ENCODE measurements around the gene UNKL.
A peak's percentile ranks its signal among the peaks of the same experiment; 100 is the strongest.

The UNKL gene

DNA sequence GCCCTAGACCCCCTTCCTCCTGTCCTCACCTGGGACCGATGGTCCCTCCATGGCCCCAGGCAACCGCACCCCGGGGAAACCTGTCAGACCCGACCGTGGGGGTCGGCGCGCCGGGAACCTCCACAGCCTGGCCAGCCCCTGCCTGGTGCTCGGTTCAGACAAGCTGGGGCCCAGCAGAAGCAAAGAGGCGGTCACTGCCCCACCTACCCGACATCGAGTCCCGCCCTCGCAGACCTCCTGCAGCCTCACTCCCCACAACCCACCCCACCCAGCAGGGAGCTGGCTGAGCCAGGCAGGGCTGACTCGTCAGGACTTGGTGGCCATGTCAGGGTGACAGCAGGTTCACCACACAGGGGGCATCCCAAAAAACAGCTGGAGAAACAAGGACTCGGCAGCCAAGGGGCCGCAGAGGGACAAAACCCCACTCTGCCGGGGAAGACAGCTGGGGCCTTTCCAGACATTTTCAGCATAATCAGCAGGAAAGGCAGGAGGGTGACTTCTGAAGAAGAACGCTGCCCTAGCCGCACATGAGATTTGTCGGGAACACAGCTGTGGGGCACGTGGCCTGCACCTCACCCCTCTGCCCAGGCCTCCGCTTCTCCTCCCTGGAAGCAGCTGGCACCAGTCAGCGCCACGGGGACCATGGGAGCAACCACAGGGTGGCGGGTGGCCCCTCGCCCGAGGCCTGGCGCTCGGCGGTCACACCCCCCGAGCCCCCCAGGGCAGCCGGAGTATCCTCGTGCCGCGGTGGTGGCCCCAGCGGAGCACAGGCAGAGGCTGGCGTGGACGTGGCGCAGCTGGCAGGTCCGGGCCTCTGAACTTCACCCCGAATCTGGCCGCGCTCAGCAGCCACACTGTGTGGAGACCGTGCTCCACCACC lies 39.8 kb downstream of the UNKL start:
- no peak for DNase-seq

- no peak for DNase-seq
Measured at GRCh38 chr16:1372292-1372950, 42.1 kb downstream of the UNKL start.

- DNase-seq = no peak
Measured at GRCh38 chr16:1371054-1371978, 43.2 kb downstream of the UNKL start.

GRCh38 chr16:1367486-1368174 lies 46.9 kb downstream of the UNKL start:
- no peak for DNase-seq

GRCh38 chr16:1366712-1367299 lies 47.7 kb downstream of the UNKL start:
- DNase-seq = peak; percentile 10

- DNase-seq = no peak
Measured at GRCh38 chr16:1366060-1366711, 48.3 kb downstream of the UNKL start.

GRCh38 chr16:1364510-1364909 lies 50.0 kb downstream of the UNKL start:
- no peak for DNase-seq

- no peak for DNase-seq
Measured at GRCh38 chr16:1363501-1364041, 50.9 kb downstream of the UNKL start.

DNA sequence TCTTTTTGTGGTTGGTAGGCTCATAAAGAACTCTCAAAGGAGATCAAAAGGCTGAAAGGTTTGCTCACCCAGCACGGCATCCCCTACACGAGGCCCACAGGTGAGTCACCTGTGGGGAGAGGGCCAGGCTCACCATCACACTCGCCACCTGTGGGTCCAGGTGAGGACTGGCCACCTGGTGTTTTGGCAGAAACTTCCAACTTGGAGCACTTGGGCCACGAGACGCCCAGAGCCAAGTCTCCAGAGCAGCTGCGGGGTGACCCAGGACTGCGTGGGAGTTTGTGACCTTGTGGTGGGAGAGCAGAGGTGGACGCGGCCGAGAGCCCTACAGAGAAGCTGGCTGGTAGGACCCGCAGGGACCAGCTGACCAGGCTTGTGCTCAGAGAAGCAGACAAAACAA lies 51.7 kb downstream of the UNKL start:
- no peak for DNase-seq

GRCh38 chr16:1361685-1362360 lies 52.7 kb downstream of the UNKL start:
- no peak for DNase-seq

DNA sequence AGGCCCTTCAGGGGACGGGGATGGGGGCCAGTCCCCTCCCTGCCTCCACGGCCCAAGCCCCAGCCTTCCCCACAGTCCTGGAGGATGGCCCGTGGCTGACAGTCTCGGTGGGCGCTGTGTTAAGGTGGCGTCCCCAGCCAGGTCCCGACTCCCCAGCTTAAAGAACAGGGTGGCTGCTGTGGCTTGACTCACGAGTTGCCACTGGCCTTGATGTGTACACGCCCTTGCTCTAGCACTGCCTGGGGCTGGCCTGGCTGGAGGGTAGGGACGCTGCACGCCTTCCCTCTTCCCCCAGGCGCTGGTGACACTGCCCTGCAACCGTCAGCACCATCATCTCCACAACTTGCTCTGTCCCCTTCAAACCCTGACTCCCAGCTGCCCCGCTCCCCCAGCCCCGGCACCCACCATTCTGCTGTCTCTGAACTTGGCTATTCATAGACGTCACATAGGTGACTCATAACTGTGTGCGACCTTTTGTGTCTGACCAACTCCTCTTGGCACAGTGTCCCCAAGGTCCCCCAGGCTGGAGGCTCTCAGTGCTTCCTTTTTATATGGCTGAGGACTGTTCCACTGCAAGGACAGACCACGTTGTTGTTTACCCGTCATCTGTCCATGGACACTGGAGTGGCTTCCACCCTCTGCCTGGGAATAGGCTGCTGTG lies 56.5 kb downstream of the UNKL start:
- no peak for DNase-seq

DNA sequence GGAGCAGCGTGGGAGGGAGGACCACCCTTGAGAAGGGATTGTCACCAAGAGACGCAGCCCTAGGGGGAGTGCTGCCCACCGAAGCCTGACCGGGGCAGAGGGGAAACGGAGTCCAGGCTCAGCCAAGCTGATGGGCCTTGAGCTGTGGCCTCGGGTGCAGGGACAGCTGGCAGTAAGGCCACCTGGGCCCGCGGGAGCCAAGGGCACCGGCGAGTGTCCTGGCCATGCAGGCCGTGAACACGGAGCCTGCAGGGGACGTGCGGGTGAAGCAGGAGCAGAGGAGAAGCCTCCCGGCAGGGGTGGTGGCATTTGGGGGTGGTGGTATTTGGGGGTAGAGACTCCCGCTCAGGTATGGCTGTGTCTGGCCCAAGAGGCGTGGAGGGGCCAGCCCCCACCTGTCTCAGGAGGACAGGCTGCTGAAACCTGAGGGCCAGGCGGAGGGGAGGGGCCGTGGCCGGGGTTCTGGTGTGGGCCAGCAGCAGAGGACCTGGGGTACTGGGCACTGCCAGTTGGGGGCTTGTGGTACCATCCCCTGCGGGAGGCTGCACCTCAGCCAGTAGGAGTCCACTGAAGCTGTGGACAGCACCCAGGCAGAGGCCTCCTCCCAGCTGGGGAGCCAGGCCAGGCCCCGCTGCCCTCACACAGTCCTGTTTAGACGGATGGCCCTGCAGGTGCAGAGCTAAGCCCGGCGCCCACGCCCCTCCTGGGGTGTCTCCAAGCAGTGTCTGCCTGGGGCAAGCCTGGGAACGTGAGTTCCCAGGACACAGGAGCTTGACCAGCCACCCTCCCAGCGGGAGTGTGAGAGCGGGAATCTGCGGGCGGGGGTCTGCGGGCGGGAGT lies 58.2 kb downstream of the UNKL start:
- no peak for DNase-seq

DNA sequence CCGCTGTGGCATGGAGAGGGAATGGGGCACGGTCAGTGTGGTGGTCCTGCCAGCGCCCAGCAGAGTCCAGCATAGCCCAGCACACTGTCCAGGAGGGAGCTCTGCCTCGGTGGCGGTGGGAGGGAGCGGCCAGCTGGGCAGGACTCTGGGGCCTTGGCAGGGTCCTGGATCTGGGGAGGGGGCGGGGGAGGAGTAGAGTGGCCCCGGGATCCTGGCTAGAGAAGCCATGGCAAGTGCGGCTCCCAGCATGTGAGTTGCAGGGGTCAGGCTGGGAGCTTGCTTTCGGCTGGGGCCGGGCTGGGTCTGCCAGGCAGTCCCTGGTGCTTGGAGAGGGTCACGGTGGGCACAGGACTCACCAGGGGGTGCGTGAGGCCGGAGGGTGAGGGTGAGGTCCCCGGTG lies 58.9 kb downstream of the UNKL start:
- no peak for DNase-seq

DNA sequence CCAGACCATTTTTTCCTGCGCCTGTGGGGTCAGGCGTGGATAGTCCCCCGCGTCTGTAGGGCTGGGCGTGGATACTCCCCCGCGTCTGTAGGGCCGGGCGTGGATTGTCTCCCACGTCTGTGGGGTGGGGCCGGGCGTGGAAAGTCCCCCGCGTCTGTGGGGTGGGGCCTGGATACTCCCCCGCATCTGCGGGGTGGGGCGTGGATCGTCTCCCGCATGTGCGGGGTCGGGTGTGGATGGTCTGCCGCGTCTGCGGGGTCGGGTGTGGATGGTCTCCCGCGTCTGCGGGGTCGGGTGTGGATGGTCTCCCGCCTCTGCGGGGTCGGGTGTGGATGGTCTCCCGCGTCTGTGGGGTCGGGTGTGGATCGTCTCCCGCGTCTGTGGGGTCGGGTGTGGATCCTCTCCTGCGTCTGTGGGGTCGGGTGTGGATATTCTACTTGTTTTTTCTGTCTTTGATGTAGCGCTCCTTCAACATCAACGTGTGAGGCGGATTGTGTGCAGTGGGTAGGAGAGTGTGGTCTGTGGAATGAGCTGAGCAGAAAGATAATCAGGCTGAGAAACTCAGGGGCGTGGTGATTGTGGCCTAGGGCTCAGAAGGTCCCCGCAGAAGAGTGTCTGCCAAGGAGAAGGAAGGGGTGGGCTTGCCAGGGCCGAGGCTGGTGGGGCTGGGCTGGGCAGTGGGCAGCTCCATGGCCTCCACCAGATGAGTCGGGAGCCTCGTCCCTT lies 59.5 kb downstream of the UNKL start:
- no peak for DNase-seq

DNA sequence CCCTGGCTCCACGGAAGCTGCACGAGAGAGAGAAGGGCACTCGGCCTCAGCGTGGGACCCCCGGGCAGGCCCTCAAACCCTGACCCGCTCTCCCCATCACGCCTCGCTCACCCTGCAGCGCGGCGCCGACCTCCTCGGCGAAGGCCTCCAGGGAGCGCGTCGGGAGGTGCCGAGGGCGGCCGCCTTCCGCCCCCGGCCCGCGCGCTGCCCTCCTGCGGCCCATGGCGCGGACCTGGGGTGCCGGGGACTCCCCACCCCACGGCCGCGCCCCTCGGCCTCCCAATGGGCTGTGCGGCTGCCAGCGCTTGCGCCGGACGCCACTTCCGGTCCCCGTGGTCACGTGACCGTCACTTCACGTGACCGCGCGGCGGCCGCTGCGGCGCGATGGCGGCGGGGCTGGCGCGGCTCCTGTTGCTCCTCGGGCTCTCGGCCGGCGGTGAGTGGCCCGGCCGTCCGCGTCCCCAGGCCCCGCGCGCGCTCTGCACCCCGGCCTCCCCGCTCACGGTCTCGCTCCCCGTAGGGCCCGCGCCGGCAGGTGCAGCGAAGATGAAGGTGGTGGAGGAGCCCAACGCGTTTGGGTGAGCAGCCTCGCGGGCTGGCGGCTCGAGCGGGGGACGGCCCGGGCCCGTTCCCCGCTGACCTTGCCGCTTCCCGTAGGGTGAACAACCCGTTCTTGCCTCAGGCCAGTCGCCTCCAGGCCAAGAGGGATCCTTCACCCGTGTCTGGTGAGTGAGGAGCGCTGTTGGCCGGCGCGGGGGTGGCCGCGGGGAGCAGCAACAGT lies 62.7 kb downstream of the UNKL start, which contains the start of the genes GNPTG and TSR3:
TSS of gene GNPTG (plus strand) at position 350 of the 781 bp plus-strand sequence. CDS start at position 385, 35 bp downstream.
TSS of gene TSR3 (minus strand) at position 297 of the 781 bp plus-strand sequence. CDS start at position 223, 74 bp downstream.
- DNase-seq = peak; percentile 25

GRCh38 chr16:1351215-1351581 lies 63.3 kb downstream of the UNKL start:
- DNase-seq = no peak

- DNase-seq = no peak
Measured at GRCh38 chr16:1350691-1351090, 63.8 kb downstream of the UNKL start.
